HG02798 (cell line): ENCODE data around the gene EFCAB11.
"Not testable (repeated sequence)": the region's sequence is repeated elsewhere in the genome, so short reads cannot be mapped to it uniquely, and the experiment has no call there.

Experiments
- ATAC-seq: cut with Tn5 transposase; IDR thresholded peaks from one replicate; pipeline ENCODE4 v1.9.1; 2021; ENCODE audit warnings: mild to moderate bottlenecking; ENCODE audit not compliant: unreplicated experiment, poor library complexity

The EFCAB11 gene

GRCh38 chr14:89881839-89882238 lies 72.7 kb downstream of the EFCAB11 start:
- ATAC-seq = peak; percentile 71

- not testable (repeated sequence) for ATAC-seq
Measured at GRCh38 chr14:89874091-89874490, 80.4 kb downstream of the EFCAB11 start.

DNA sequence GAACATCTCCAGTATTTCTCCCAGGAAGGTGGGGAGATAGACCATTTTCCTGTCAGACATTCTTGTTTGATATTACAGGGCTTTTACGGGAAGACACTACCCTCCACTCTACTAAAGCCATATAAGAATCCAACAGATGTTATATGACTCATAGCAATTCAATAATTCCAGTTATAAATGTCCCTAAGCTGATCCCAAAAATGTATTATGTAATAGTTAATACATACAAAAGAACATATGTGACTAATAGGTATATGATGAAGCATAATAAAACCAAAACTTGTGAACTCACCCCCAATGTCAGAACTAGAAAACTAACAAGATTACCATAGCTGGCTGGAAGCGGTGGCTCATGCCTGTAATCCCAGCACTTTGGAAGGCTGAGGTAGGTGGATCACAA lies 84.2 kb downstream of the EFCAB11 start:
- no peak for ATAC-seq

DNA sequence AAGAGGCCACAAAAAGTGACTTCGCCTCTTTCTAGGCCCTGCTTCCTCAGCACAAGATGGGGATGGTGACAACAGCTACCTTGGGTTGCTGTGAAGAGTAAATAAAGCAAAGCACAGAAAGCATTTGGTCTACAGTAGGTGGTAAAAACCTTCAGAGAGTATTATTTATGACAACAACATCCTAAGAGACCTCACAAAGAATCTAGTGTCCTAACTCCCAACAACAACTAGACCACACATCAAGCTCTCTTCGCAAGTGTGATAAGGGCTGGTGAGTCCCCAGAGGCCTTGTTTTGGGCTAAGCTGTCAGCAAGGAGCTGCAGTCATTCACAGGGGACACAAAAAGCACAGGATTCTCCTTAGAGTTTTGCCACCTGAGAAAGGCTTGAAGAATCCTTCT lies 84.9 kb downstream of the EFCAB11 start:
- no peak for ATAC-seq

- no peak for ATAC-seq
Measured at GRCh38 chr14:89866458-89866857, 88.1 kb downstream of the EFCAB11 start.

- ATAC-seq = no peak
Measured at GRCh38 chr14:89865153-89865552, 89.4 kb downstream of the EFCAB11 start.

- ATAC-seq = no peak
Measured at GRCh38 chr14:89862856-89863255, 91.7 kb downstream of the EFCAB11 start.

GRCh38 chr14:89861630-89862029 lies 92.9 kb downstream of the EFCAB11 start:
- ATAC-seq = no peak

GRCh38 chr14:89858089-89858488 lies 96.4 kb downstream of the EFCAB11 start:
- ATAC-seq = no peak

- ATAC-seq = no peak
Measured at GRCh38 chr14:89856871-89857345, 97.6 kb downstream of the EFCAB11 start.

- no peak for ATAC-seq
Measured at GRCh38 chr14:89855961-89856656, 98.4 kb downstream of the EFCAB11 start.

- no peak for ATAC-seq
Measured at GRCh38 chr14:89853936-89854693, 100.4 kb downstream of the EFCAB11 start.

DNA sequence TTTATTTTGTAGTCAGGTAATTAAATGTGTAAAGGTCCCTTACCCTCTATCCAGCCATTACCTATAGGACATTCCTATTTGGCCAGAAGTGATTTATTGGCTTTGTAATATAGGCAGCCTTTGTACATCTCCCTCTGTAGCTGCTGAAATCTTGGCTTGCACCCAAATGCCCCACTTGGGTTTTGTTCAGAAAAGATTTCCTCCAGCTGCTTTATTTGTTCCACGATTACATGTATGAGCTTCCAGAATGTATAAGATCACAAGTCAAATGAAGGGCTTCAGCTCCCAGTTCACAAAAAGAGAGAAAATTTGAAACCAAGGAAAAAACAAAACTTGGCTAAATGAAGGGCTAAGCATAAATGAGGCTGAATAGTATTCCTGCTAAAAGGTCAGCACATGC lies 103.4 kb downstream of the EFCAB11 start:
- ATAC-seq = no peak

GRCh38 chr14:89849931-89850330 lies 104.6 kb downstream of the EFCAB11 start:
- ATAC-seq = no peak

DNA sequence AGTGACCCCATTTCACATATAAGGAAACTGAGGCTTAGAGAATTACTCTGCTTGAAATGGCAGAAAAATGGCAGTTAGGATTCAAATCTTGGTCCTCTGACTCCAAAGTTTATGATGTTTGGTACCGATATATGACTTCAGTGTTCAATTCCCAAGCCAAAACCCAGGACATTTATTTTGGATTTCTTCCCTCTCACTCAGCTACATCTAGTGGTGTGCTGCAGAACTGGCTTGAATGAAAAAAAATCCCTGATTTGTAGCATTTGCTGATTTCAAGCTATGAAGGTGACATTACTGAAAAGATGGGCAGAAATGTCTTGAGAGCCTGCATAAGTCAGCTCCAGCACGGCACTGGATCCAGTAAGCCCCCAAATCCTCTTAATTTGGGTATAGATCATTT lies 106.4 kb downstream of the EFCAB11 start:
- ATAC-seq = no peak

- no peak for ATAC-seq
Measured at GRCh38 chr14:89845346-89845745, 109.2 kb downstream of the EFCAB11 start.

DNA sequence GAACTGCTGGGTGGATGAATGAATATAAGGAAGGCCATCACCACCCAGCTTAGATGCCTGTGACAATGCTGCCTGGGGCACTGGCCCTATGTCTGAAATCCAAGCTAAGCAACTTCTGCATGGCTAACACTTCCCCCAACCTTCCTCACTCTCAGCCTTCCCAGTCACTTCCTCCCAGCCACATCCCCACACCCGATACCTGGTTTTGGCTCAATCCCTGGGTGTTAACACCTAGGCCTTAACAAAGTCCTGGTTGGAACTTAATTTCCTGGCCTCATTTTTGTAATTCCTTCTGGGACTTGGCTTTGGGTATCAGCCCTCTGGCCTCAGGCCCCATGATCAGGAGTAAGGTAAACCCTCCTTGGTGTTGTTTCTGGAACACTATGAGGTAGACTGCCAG lies 110.0 kb downstream of the EFCAB11 start:
- ATAC-seq = no peak

- no peak for ATAC-seq
Measured at GRCh38 chr14:89842837-89843236, 111.7 kb downstream of the EFCAB11 start.

DNA sequence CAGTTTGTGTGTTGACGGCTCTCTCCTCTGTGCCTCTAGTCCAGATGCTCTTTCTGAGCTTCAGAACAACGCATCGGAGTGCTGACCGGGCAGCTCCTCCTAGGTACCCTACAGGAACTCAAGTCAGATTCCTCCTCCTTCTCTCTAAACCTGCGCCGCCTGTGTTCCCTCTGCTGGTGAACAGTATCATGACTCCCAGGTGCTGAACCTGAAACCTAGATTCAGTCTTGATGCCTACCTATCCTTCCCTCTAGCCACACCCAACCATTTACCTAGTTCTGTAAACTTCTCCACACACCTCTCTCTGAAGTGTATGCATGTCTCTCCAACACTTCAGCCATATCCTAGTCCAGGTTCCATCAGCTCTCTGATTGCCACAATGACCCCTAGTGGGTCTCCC lies 112.7 kb downstream of the EFCAB11 start:
- no peak for ATAC-seq

DNA sequence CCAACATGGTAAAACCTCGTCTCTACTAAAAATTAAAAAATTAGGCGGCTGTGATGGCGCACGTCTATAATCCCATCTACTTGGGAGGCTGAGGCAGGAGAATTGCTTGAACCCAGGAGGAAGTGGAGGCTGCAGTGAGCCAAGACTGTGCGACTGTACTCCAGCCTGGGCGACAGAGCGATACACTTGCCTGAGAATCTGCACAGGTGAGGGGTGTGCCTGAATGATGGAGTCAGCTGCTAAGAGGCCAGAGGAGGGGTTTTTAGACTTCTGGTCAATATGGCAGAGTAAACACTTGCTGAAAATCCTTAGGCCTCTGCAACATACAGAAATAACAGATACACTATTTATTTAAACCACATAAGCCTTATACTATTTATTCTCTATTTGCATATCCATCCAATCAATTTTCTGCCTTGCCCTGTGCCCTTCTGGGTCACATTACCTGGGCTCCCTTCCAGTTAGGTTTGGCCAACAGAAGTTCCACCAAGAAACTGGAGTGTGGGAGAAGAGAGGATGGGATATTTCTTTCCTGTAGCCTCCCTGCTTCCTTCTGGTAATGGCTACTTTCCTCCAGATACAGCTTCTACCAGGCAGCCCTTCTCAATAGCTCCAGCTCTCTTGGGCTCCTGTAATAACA lies 117.6 kb downstream of the EFCAB11 start:
- no peak for ATAC-seq

DNA sequence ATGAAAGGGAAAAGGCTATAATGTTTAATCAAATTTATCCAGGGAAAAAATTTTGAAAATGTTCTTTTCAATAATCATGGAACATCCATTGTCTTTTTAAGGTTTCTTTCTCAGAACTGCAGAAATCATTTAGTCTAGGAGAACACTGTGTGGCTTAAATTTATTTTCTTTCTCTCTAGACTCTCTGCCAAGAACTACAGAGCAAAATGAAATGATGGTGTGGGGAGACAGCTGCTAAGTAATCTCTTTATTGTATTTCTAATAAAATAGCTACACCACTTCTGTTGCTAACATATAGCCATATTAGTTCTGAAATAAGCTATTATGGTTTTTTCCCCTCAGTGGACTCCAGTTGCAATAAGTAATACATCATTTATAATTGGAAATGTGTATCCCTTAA lies 120.9 kb downstream of the EFCAB11 start:
- no peak for ATAC-seq
